ENCODE results near the gene GALNTL6.
"Not testable (repeated sequence)": the region's sequence is repeated elsewhere in the genome, so short reads cannot be mapped to it uniquely, and the experiment has no call there.

Gene GALNTL6

DNA sequence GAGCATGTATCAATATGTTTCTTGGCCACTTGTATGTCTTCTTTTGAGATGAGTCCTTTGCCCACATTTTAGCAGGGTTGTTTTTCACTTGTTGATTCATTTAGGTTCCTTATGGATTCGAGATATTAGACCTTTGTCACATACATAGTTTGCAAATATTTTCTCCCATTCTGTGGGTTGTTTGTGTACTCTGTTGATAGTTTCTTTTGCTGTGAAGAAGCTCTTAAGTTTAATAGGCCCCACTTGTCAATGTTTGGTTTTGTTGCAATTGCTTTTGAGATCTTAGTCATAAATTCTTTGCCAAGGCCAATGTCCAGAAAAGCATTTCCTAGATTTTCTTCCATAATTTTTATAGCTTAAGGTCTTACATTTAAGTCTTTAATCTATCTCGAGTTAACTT lies 1074.8 kb downstream of the GALNTL6 start:
- no peak for TF ChIP-seq GATA1 (IDR thresholded peaks at IDR 0.05; ENCODE audit: low read depth, low read length)
- no peak for TF ChIP-seq POLR2A (IDR thresholded peaks at IDR 0.05; ENCODE audit: low read length)
- DNase-seq: no peak

DNA sequence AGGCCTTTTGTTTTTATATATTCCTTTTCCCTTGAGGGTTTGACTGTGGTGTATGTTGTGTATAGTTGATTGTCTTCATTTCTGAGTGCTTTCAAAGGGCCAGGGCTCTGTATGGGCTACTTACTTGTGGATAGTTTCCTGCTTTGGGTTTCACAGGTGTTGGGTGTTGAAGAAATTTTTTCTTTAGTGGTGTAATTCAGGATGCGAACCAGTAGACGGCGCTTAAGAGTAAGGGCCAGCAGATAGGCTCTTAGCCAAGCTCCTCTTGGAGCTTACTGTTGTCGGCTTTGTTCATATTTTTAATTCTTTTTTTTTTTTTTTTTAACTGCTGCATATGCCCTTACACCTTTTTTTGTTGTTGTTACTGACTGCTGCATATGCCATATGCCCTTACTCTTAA lies 1079.1 kb downstream of the GALNTL6 start:
- TF ChIP-seq POLR2A (IDR thresholded peaks at IDR 0.05; ENCODE audit: low read length) (no peak), GATA1 (IDR thresholded peaks at IDR 0.05; ENCODE audit: low read depth, low read length) (no peak)
- DNase-seq: peak; percentile 38 to 56

DNA sequence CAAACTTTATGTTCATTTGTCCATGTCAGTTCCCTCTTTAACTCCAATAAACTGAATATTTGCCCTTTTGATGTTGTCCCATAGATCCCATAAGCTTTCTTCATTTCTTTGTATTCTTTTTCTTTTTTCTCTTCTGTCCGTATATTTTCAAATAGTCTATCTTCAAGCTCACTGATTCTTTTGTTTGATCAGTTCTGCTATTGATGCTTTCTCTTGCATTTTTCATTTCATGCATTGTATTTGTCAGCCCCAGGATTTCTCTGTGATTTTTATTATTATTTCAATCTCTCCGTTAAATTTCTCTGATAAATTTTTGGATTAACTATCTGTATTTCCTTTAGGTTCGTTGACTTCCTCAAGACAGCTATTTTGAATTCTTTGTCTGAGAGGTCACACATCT lies 1082.5 kb downstream of the GALNTL6 start:
- DNase-seq: no peak
- TF ChIP-seq POLR2A (IDR thresholded peaks at IDR 0.05; ENCODE audit: low read length): no peak
- TF ChIP-seq GATA1 (IDR thresholded peaks at IDR 0.05; ENCODE audit: low read depth, low read length): no peak

DNA sequence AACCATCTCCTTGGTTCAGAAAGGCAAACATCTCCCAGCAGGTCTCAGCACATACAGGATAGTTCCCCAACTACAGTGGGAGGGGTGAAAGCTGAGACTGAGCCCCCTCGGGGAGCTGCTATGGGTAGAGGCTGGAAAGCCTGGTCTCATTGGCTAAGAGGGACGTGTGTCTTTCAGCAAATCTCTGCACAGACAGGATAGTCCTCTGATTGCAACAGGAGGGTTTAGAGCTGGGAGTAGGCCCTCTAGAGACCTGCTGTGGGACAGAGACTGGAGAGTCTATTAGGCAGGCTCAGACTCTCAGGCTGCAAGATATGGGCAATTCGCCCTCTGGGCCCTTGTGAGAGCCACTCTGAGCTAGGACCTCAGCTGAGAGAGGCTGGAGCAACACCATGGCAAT lies 1083.8 kb downstream of the GALNTL6 start:
- TF ChIP-seq GATA1 (IDR thresholded peaks at IDR 0.05; ENCODE audit: low read depth, low read length): no peak
- no peak for TF ChIP-seq POLR2A (IDR thresholded peaks at IDR 0.05; ENCODE audit: low read length)
- no peak for DNase-seq

DNA sequence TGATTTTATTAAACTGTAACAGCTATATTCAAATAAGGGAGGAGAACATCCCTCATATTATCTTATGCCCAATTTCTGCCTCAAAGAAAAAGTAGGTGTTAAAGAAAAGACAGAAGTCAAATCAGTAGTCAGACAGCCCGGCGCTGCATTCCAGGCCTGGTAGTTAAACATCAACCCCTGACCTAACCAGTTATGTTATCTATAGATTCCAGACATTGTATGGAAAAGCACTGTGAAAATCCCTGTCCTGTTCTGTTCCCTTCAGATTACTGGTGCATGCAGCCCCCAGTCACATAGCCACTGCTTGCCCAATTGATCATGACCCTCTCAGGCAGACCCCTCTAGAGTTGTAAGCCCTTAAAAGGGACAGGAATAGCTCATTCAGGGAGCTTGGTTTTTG lies 1085.5 kb downstream of the GALNTL6 start:
- DNase-seq: no peak
- TF ChIP-seq GATA1 (IDR thresholded peaks at IDR 0.05; ENCODE audit: low read depth, low read length) (no peak), POLR2A (IDR thresholded peaks at IDR 0.05; ENCODE audit: low read length) (no peak)

DNA sequence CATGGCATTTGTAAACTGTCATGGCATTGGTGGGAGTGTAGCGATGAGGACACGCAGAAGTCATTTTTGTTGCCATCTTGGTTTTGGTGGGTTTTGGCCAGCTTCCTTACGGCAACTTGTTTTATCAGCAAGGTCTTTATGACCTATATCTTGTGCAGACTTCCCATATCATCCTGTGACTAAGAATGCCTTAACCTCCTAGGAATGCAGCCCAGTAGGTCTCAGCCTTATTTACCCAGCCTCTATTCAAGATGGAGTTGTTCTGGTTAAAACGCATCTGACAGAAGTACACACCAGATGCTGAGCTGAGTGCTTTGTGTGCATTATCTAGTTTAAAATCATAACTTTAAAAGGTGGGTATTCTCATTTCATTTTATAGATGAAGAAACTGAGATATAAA lies 1086.7 kb downstream of the GALNTL6 start:
- DNase-seq: no peak
- no peak for TF ChIP-seq POLR2A (IDR thresholded peaks at IDR 0.05; ENCODE audit: low read length)

DNA sequence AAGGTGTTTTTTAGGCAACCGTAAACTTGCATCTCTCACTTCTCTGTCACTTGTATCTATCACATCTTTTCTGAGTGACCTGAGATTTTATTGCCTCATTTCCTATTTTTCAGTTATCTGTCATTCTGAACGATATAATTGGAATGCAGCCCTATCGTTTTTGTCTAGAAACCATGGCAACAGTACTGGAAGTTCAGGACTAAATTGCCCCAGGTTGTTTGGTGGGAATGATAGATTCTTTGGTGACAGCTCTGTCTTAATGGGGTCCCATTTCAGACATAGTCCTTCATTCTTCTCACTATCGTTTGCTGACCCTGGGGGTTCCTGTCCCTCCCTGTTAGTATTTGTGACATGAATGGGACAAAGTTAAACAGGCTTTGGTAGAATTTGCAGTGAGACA lies 1087.7 kb downstream of the GALNTL6 start:
- DNase-seq: no peak
- TF ChIP-seq GATA1 (IDR thresholded peaks at IDR 0.05; ENCODE audit: low read depth, low read length) (no peak), POLR2A (IDR thresholded peaks at IDR 0.05; ENCODE audit: low read length) (no peak)

DNA sequence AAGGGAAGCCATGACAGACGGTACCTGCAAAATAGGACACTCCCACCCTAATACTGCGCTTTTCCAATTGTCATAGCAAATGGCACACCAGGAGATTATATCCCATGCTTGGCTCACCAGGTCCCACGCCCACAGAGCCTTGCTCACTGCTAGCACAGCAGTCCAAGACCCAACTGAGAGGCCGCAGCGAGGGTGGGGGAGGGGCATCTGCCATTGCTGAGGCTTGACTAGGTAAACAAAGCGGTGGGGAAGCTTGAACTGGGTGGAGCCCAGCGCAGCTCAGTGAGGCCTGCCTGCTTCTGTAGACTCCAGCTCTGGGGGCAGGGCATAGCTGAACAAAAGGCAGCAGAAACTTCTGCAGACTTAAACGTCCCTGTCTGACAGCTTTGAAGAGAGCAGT lies 1099.3 kb downstream of the GALNTL6 start:
- DNase-seq: not testable (repeated sequence)

DNA sequence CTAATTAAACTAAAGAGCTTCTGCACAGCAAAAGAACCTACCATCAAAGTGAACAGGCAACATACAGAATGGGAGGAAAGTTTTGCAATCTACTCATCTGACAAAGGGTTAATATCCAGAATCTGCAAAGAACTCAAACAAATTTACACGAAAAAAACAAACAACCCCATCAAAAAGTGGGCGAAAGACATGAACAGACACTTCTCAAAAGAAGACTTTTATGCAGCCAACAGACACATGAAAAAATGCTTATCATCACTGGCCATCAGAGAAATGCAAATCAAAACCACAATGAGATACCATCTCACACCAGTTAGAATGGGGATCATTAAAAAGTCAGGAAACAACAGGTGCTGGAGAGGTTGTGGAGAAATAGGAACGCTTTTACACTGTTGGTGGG lies 1104.2 kb downstream of the GALNTL6 start:
- DNase-seq: not testable (repeated sequence)

DNA sequence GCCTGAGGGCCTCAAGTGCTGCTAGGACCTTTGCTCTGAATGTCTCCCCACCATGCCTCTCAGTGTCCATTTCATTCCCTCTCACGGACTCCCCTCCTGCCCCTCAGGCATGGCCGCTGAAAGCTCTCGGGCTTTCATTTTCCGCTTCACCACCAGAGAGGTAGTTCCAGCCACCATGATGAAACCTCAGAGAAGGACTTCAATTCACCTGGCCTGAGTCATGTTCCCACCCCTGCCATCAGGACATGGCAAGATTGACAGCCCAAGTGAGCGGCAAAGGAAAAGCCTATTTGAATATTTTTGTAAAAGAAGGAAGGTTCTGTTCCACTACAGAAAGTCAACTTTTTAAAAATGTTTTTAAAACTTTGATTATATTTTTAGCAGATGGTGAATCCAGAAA lies 1106.1 kb downstream of the GALNTL6 start:
- DNase-seq: no peak
- TF ChIP-seq GATA1 (IDR thresholded peaks at IDR 0.05; ENCODE audit: low read depth, low read length) (no peak), POLR2A (IDR thresholded peaks at IDR 0.05; ENCODE audit: low read length) (no peak)

DNA sequence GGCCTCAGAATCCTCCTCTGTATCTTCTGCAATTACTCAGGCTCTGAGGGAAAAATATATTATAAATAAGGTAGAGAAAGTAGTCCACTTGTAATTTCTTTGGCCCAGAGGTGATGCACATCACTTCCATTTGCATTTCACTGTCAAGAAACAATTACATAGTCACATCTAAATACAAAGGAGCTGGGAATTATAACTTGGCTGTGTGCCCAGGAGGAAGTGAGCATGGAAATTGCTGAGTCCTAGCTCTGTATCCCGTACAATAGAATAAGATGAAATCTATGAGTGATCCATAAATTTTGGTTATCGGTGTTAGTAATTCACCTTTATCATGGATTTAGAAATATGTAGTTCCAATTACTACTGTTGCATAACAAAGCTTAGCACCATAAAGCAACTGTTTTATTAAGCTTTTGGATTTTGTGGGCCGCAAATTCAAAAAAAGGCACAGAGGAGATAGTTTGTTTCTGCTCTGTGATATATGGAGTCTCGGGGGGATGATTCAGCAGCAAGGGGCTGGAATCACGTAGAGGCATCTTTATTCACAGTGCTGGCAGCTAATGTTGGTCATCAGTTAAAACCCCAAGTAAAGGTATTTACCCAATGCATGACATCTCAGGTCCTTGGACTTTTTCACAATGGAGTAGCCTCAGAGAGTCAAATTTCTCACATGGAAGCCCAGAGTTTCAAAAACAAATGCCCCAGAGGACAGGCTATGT lies 1114.1 kb downstream of the GALNTL6 start:
- TF ChIP-seq GATA1 (IDR thresholded peaks at IDR 0.05; ENCODE audit: low read depth, low read length): no peak
- TF ChIP-seq POLR2A (IDR thresholded peaks at IDR 0.05; ENCODE audit: low read length): no peak
- DNase-seq: no peak

DNA sequence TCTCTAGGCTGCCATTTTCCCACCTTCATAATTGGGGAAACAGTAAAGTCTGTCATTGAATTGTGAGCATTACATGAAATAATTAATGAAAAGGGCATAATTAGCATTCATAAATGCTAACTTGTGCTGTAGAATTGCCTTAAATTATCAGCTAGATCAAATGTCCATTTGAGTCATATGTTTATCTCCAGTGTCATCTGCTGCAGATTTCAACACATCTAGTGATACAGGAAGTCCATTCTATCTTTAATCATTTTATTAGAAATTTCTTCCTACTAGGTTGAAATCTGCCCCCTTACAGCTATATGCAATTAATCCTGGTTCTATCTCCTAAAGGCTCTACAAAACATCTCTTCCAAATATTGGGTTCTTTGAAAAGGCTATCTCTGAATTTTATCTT lies 1115.1 kb downstream of the GALNTL6 start:
- TF ChIP-seq GATA1 (IDR thresholded peaks at IDR 0.05; ENCODE audit: low read depth, low read length) (no peak), POLR2A (IDR thresholded peaks at IDR 0.05; ENCODE audit: low read length) (no peak)
- no peak for DNase-seq

DNA sequence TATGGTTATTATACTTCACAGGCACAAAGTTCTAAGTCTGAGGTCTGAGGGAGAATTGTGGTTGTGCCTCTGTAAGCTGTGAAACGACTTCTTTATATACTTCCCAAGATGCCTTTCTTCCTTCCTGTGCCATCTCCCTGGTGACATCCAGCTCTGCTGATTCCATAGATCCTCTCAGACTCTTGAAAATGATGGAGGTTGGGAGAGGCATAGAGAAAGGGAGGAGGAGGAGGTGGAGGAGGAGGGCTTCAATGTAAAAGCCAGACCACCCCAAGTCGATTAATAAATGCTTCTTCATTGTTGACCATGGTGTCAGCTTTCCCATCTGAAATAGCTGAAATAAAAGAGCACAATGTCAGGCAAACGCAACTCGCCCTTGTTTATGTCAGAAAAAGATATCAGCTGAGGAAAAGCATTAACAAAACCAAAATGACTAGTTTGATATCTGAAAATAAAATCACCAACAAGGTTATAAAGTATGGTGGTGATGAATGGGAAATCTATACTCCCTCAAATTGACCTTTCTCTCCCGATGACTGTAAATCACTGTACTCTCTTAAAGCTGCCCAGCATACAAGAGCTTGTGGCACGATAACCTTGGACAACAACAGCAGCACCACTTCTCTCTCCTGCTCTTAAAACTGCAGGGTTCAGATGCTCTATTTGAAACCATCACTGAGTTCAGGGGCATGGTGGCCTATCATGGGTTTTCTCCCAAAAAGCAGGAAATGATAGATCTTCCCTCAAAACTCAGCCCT lies 1125.0 kb downstream of the GALNTL6 start:
- no peak for DNase-seq
- no peak for TF ChIP-seq GATA1 (IDR thresholded peaks at IDR 0.05; ENCODE audit: low read depth, low read length)
- no peak for TF ChIP-seq POLR2A (IDR thresholded peaks at IDR 0.05; ENCODE audit: low read length)

DNA sequence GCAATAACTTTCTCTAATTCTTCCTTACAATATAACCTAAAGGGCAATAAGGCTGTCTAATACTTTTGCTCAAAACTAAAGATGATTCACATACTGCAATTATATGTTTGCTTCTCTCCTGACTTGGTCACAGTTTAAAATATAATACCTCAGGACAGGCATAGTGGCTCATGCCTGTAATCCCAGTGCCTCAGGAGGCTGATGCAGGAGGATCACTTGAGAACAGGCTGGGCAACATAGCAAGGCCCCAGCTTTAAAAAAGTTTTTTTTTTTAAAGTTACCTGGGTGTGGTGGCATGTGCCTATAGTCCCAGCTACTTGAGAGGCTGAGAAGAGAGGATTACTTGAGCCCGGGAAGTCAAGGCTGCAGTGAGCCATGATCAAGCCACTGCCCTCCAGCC lies 1125.7 kb downstream of the GALNTL6 start:
- TF ChIP-seq GATA1 (IDR thresholded peaks at IDR 0.05; ENCODE audit: low read depth, low read length) (no peak), POLR2A (IDR thresholded peaks at IDR 0.05; ENCODE audit: low read length) (no peak)
- no peak for DNase-seq

DNA sequence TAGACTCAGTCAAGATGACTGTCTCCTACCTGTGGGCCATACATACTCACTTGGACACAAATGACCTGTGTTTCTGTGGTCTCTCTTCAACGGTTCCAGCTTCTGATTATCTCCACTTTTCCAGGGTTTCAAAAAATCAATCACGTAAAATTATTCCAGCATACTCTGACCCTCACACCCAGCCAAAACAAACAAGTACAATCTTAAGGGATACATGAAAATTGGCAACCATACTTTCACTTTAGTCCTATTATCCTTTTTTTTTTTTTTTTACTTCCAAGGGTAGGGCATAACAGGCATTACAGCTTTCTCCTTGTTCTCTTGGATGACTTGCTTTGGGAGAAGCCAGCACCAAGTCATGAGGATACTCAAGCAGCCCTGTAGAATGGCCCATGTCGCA lies 1129.6 kb downstream of the GALNTL6 start:
- TF ChIP-seq GATA1 (IDR thresholded peaks at IDR 0.05; ENCODE audit: low read depth, low read length): no peak
- no peak for TF ChIP-seq POLR2A (IDR thresholded peaks at IDR 0.05; ENCODE audit: low read length)
- no peak for DNase-seq
